WTC11 (cell line): ENCODE measurements around the gene CRAMP1. TPM values are rescaled to one million over a fixed set of nuclear protein-coding genes. Genes with fewer than 3 reads are reported as not detected.

Experiments
- CREM ChIP-seq: sonication (generic); formaldehyde crosslinking; IDR thresholded peaks from 2 replicates; pipeline ENCODE4 v1.8.1; 2022; ENCODE audit warnings: mild to moderate bottlenecking, missing genetic modification reagents, moderate library complexity
- ERG ChIP-seq: fragments of 250-450 bp; sonication (Bioruptor Pico); IDR thresholded peaks from 2 replicates; pipeline ENCODE4 v1.8.0; 2021; ENCODE audit warnings: mild to moderate bottlenecking
- HMGA2 ChIP-seq: fragments of 250-450 bp; sonication (Bioruptor Pico); IDR thresholded peaks from 2 replicates; pipeline ENCODE4 v1.4.0; 2021; ENCODE audit warnings: mild to moderate bottlenecking, moderate library complexity
- JUN ChIP-seq: sonication (generic); formaldehyde crosslinking; IDR thresholded peaks from 2 replicates; pipeline ENCODE4 v1.8.0; 2023; ENCODE audit warnings: mild to moderate bottlenecking, missing genetic modification reagents
- MXD4 ChIP-seq: fragments of 250-450 bp; sonication (Bioruptor Pico); IDR thresholded peaks from 2 replicates; pipeline ENCODE4 v1.8.0; 2021; ENCODE audit warnings: mild to moderate bottlenecking, moderate library complexity, borderline replicate concordance
- NFE2L1 ChIP-seq: sonication (generic); formaldehyde crosslinking; IDR thresholded peaks from 2 replicates; pipeline ENCODE4 v1.8.1; 2023; ENCODE audit warnings: missing genetic modification reagents
- NR2C2 ChIP-seq: sonication (generic); formaldehyde crosslinking; IDR thresholded peaks from 2 replicates; pipeline ENCODE4 v1.8.0; 2022; ENCODE audit warnings: mild to moderate bottlenecking, missing genetic modification reagents
- OVOL2 ChIP-seq: fragments of 250-450 bp; sonication (Bioruptor Pico); IDR thresholded peaks from 2 replicates; pipeline ENCODE4 v1.9.0; 2021; ENCODE audit warnings: mild to moderate bottlenecking, borderline replicate concordance
- PREB ChIP-seq: sonication (generic); formaldehyde crosslinking; IDR thresholded peaks from 2 replicates; pipeline ENCODE4 v1.8.1; 2022; ENCODE audit warnings: mild to moderate bottlenecking, missing genetic modification reagents, moderate library complexity, borderline replicate concordance
- PRRX2 ChIP-seq: fragments of 250-450 bp; sonication (Bioruptor Pico); IDR thresholded peaks from 2 replicates; pipeline ENCODE4 v1.8.0; 2021; ENCODE audit warnings: mild to moderate bottlenecking
- RORB ChIP-seq: fragments of 250-450 bp; sonication (Bioruptor Pico); IDR thresholded peaks from 2 replicates; pipeline ENCODE4 v1.9.0; 2021; ENCODE audit warnings: mild to moderate bottlenecking
- SMAD3 ChIP-seq: sonication (generic); formaldehyde crosslinking; IDR thresholded peaks from 2 replicates; pipeline ENCODE4 v1.8.0; 2022; ENCODE audit warnings: missing genetic modification reagents, mild to moderate bottlenecking, borderline replicate concordance
- SMAD4 ChIP-seq: sonication (generic); formaldehyde crosslinking; IDR thresholded peaks from 2 replicates; pipeline ENCODE4 v1.8.0; 2022; ENCODE audit warnings: mild to moderate bottlenecking, missing genetic modification reagents
- STAT6 ChIP-seq: sonication (generic); formaldehyde crosslinking; conservative IDR thresholded peaks from 2 replicates; pipeline ENCODE4 v1.8.1; 2023; ENCODE audit warnings: mild to moderate bottlenecking, low read depth, missing genetic modification reagents, moderate library complexity
- TCF7 ChIP-seq: sonication (generic); formaldehyde crosslinking; IDR thresholded peaks from 2 replicates; pipeline ENCODE4 v1.8.0; 2022; ENCODE audit warnings: mild to moderate bottlenecking, low read depth, missing genetic modification reagents, moderate library complexity
- TP53 ChIP-seq: sonication (generic); formaldehyde crosslinking; IDR thresholded peaks from 2 replicates; pipeline ENCODE4 v1.8.1; 2023; ENCODE audit warnings: mild to moderate bottlenecking, missing genetic modification reagents
- ZNF138 ChIP-seq: sonication (generic); formaldehyde crosslinking; conservative IDR thresholded peaks from 2 replicates; pipeline ENCODE4 v1.8.1; 2022; ENCODE audit warnings: mild to moderate bottlenecking, moderate library complexity, missing genetic modification reagents
- ZNF263 ChIP-seq: sonication (generic); formaldehyde crosslinking; IDR thresholded peaks from 2 replicates; pipeline ENCODE4 v1.8.1; 2022; ENCODE audit warnings: low read depth, mild to moderate bottlenecking, moderate library complexity, missing genetic modification reagents
- ZNF317 ChIP-seq: sonication (generic); formaldehyde crosslinking; IDR thresholded peaks from 2 replicates; pipeline ENCODE4 v1.8.1; 2023; ENCODE audit warnings: low read depth, mild to moderate bottlenecking, moderate library complexity, missing genetic modification reagents, borderline replicate concordance
- total RNA-seq: library from RNA; stranded (reverse); gene quantifications from 3 replicates; pipeline ENCODE4 v1.2.3, GENCODE V29; 2021
- TF ChIP-seq, protein P1 (sequence below): sonication (generic); formaldehyde crosslinking; IDR thresholded peaks from 2 replicates; pipeline ENCODE4 v1.8.1; 2023; ENCODE audit warnings: mild to moderate bottlenecking, missing genetic modification reagents, borderline replicate concordance
- TF ChIP-seq, protein P2 (sequence below): fragments of 250-450 bp; sonication (Bioruptor Pico); IDR thresholded peaks from 2 replicates; pipeline ENCODE4 v2.1.2; 2022; ENCODE audit warnings: mild to moderate bottlenecking, moderate library complexity
- TF ChIP-seq, protein P3 (sequence below): fragments of 250-450 bp; sonication (Bioruptor Pico); IDR thresholded peaks from 2 replicates; pipeline ENCODE4 v1.9.0; 2021; ENCODE audit warnings: mild to moderate bottlenecking, borderline replicate concordance
- TF ChIP-seq, protein P4 (sequence below): sonication (generic); formaldehyde crosslinking; IDR thresholded peaks from 2 replicates; pipeline ENCODE4 v1.8.1; 2023; ENCODE audit warnings: mild to moderate bottlenecking, missing genetic modification reagents

CRAMP1 gene
- total RNA-seq, 1 experiment from 2014 or later: 27.4 TPM

DNA sequence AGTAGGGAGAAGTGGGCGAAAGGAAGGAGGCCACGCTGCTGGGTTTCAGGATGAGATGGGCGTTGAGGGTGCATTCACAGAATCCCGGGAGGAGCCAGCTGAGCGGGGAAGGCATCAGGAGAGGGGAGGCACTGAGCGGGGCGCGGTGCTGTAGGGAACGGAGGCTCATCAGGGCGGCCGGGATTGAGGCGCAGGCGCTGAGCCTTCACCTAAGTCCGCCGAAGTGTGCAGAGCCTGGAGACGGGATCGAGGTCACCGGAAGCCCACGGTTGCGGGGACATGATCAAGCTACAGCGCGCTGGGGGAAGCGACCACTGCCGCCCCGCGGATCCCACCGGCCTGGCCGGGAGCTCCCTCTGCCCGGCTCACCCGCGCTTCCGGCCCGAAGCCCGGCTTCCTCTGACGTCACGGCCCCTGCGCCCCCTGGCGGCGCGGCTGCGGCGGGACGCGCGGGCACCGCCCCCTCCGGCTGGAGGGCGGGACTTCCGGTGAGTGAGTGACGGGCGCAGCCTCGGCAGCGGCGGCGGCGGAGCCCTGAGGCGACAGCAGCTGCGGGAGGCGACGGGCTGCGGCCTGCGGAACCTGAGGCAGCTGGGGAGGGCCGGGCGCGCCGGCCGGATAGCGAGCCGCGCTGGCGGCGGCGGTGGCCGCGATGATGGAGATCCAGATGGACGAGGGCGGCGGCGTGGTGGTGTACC, 93.7 kb downstream of the CRAMP1 start, which contains the start of gene MAPK8IP3 (continued):
- TF ChIP-seq, protein P1, sequence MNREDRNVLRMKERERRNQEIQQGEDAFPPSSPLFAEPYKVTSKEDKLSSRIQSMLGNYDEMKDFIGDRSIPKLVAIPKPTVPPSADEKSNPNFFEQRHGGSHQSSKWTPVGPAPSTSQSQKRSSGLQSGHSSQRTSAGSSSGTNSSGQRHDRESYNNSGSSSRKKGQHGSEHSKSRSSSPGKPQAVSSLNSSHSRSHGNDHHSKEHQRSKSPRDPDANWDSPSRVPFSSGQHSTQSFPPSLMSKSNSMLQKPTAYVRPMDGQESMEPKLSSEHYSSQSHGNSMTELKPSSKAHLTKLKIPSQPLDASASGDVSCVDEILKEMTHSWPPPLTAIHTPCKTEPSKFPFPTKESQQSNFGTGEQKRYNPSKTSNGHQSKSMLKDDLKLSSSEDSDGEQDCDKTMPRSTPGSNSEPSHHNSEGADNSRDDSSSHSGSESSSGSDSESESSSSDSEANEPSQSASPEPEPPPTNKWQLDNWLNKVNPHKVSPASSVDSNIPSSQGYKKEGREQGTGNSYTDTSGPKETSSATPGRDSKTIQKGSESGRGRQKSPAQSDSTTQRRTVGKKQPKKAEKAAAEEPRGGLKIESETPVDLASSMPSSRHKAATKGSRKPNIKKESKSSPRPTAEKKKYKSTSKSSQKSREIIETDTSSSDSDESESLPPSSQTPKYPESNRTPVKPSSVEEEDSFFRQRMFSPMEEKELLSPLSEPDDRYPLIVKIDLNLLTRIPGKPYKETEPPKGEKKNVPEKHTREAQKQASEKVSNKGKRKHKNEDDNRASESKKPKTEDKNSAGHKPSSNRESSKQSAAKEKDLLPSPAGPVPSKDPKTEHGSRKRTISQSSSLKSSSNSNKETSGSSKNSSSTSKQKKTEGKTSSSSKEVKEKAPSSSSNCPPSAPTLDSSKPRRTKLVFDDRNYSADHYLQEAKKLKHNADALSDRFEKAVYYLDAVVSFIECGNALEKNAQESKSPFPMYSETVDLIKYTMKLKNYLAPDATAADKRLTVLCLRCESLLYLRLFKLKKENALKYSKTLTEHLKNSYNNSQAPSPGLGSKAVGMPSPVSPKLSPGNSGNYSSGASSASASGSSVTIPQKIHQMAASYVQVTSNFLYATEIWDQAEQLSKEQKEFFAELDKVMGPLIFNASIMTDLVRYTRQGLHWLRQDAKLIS (CRISPR knock-in tag): no peak
- TF ChIP-seq ZNF263 (CRISPR knock-in tag) (no peak), RORB (CRISPR knock-in tag) (no peak), ZNF317 (CRISPR knock-in tag) (no peak), PRRX2 (no peak), TP53 (CRISPR knock-in tag) (no peak; the same call in 1 of the 2 replicates), OVOL2 (CRISPR knock-in tag) (no peak; the same call in 1 of the 2 replicates), CREM (peak; percentile 98), TCF7 (CRISPR knock-in tag) (no peak), STAT6 (no peak), ZNF138 (CRISPR knock-in tag) (no peak; the same call in 1 of the 2 replicates), NR2C2 (no peak), ERG (CRISPR knock-in tag) (no peak), SMAD3 (no peak), SMAD4 (no peak), MXD4 (no peak), HMGA2 (CRISPR knock-in tag) (no peak), JUN (CRISPR knock-in tag) (no peak), PREB (CRISPR knock-in tag) (no peak), NFE2L1 (peak; percentile 57; the same call in 1 of the 2 replicates)
- TF ChIP-seq, protein P2, sequence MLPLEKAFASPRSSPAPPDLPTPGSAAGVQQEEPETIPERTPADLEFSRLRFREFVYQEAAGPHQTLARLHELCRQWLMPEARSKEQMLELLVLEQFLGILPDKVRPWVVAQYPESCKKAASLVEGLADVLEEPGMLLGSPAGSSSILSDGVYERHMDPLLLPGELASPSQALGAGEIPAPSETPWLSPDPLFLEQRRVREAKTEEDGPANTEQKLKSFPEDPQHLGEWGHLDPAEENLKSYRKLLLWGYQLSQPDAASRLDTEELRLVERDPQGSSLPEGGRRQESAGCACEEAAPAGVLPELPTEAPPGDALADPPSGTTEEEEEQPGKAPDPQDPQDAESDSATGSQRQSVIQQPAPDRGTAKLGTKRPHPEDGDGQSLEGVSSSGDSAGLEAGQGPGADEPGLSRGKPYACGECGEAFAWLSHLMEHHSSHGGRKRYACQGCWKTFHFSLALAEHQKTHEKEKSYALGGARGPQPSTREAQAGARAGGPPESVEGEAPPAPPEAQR: no peak
- TF ChIP-seq, protein P3, sequence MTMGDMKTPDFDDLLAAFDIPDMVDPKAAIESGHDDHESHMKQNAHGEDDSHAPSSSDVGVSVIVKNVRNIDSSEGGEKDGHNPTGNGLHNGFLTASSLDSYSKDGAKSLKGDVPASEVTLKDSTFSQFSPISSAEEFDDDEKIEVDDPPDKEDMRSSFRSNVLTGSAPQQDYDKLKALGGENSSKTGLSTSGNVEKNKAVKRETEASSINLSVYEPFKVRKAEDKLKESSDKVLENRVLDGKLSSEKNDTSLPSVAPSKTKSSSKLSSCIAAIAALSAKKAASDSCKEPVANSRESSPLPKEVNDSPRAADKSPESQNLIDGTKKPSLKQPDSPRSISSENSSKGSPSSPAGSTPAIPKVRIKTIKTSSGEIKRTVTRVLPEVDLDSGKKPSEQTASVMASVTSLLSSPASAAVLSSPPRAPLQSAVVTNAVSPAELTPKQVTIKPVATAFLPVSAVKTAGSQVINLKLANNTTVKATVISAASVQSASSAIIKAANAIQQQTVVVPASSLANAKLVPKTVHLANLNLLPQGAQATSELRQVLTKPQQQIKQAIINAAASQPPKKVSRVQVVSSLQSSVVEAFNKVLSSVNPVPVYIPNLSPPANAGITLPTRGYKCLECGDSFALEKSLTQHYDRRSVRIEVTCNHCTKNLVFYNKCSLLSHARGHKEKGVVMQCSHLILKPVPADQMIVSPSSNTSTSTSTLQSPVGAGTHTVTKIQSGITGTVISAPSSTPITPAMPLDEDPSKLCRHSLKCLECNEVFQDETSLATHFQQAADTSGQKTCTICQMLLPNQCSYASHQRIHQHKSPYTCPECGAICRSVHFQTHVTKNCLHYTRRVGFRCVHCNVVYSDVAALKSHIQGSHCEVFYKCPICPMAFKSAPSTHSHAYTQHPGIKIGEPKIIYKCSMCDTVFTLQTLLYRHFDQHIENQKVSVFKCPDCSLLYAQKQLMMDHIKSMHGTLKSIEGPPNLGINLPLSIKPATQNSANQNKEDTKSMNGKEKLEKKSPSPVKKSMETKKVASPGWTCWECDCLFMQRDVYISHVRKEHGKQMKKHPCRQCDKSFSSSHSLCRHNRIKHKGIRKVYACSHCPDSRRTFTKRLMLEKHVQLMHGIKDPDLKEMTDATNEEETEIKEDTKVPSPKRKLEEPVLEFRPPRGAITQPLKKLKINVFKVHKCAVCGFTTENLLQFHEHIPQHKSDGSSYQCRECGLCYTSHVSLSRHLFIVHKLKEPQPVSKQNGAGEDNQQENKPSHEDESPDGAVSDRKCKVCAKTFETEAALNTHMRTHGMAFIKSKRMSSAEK: no peak
- TF ChIP-seq, protein P4, sequence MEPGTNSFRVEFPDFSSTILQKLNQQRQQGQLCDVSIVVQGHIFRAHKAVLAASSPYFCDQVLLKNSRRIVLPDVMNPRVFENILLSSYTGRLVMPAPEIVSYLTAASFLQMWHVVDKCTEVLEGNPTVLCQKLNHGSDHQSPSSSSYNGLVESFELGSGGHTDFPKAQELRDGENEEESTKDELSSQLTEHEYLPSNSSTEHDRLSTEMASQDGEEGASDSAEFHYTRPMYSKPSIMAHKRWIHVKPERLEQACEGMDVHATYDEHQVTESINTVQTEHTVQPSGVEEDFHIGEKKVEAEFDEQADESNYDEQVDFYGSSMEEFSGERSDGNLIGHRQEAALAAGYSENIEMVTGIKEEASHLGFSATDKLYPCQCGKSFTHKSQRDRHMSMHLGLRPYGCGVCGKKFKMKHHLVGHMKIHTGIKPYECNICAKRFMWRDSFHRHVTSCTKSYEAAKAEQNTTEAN (CRISPR knock-in tag): peak; percentile 62; the same call in 1 of the 2 replicates
